SK-N-SH (cell line): ENCODE measurements around the gene TANGO6. TPM values are rescaled to one million over a fixed set of nuclear protein-coding genes. Genes with fewer than 3 reads are reported as not detected.

Source experiments
- CTCF ChIA-PET: fragments of 300-600, 350-600 bp; formaldehyde crosslinking; extraction: SDS; loops from one replicate; lab custom pipeline; 2021; lab: Yijun Ruan, JAX
- POLR2A ChIA-PET: fragments of 350-600 bp; sonication (Branson Sonifier 250); formaldehyde crosslinking; extraction: SDS; loops from one replicate; lab custom pipeline; 2020; ENCODE audit warnings: antibody characterized with exemption, inconsistent platforms; lab: Yijun Ruan, JAX
- DNase-seq: peaks from one replicate; pipeline ENCODE4 v3.0.0; 2012
- H2AFZ ChIP-seq: fragments of 200-600 bp; sonication (generic); 2 replicates; pipeline ENCODE4 v1.8.1; 2016; ENCODE audit warnings: antibody characterized with exemption, mild to moderate bottlenecking, low read depth
- H3F3A ChIP-seq: fragments of 200-600 bp; sonication (generic); replicated peaks from 2 replicates; pipeline ENCODE3; 2016; ENCODE audit warnings: antibody characterized with exemption, mild to moderate bottlenecking; ENCODE audit not compliant: insufficient read depth
- H3K27ac ChIP-seq, 2 experiments: fragments of 200-500 bp in 1 of 2; fragments of 200-600 bp in 1 of 2; sonication (Bioruptor generic) in 1 of 2; sonication (generic), shearing (Covaris generic) in 1 of 2; 2 replicates each; pipeline versions ENCODE4 v1.5.1 to v1.6.1; 2014 to 2016; ENCODE audit warnings: low read depth in 2 of 2, inconsistent platforms in 1 of 2, low read length in 1 of 2, mild to moderate bottlenecking in 1 of 2, mixed read lengths in 1 of 2
- H3K27me3 ChIP-seq: fragments of 200-600 bp; sonication (generic), shearing (Covaris generic); 2 replicates; pipeline ENCODE4 v1.6.1; 2016; ENCODE audit warnings: mixed run types; ENCODE audit not compliant: insufficient read depth
- H3K36me3 ChIP-seq, 2 experiments: fragments of 200-500 bp in 1 of 2; fragments of 200-600 bp in 1 of 2; sonication (Bioruptor generic) in 1 of 2; sonication (generic) in 1 of 2; replicated peaks in 1 of 2; 2 replicates each; pipeline versions ENCODE3 to v1.5.1; 2014 to 2016; ENCODE audit warnings: low read length in 1 of 2, mild to moderate bottlenecking in 1 of 2; ENCODE audit not compliant: insufficient read depth in 2 of 2, control insufficient read depth in 1 of 2
- H3K4me1 ChIP-seq, 2 experiments: fragments of 200-500 bp in 1 of 2; fragments of 200-600 bp in 1 of 2; sonication (Bioruptor generic) in 1 of 2; sonication (generic), shearing (Covaris generic) in 1 of 2; 2 replicates each; pipeline versions ENCODE4 v1.5.1 to v1.6.1; 2014 to 2016; ENCODE audit warnings: low read depth in 1 of 2, low read length in 1 of 2, mixed run types in 1 of 2; ENCODE audit not compliant: insufficient read depth in 2 of 2, control insufficient read depth in 1 of 2
- H3K4me2 ChIP-seq: fragments of 200-600 bp; sonication (generic), shearing (Covaris generic); 2 replicates; pipeline ENCODE4 v1.6.1; 2017; ENCODE audit warnings: mixed run types
- H3K4me3 ChIP-seq, 2 experiments: fragments of 200-500 bp in 1 of 2; fragments of 200-600 bp in 1 of 2; sonication (Bioruptor generic) in 1 of 2; sonication (generic), shearing (Covaris generic) in 1 of 2; 2 replicates each; pipeline versions ENCODE4 v1.5.1 to v1.8.1; 2014 to 2016; ENCODE audit warnings: low read depth in 2 of 2, inconsistent platforms in 1 of 2, low read length in 1 of 2, mild to moderate bottlenecking in 1 of 2, mixed read lengths in 1 of 2, moderate library complexity in 1 of 2
- H3K79me2 ChIP-seq: fragments of 200-600 bp; sonication (generic); 2 replicates; pipeline ENCODE4 v1.8.1; 2017; ENCODE audit warnings: mild to moderate bottlenecking; ENCODE audit not compliant: insufficient read depth
- H3K9ac ChIP-seq: fragments of 200-600 bp; sonication (generic); 2 replicates; pipeline ENCODE4 v1.6.1; 2017; ENCODE audit warnings: mixed run types
- H3K9me2 ChIP-seq: fragments of 200-600 bp; sonication (generic); 2 replicates; pipeline ENCODE4 v1.6.1; 2017; ENCODE audit warnings: mixed run types
- H3K9me3 ChIP-seq: fragments of 200-600 bp; sonication (generic); 2 replicates; pipeline ENCODE4 v1.6.1; 2017; ENCODE audit warnings: mixed run types, mild to moderate bottlenecking, moderate library complexity
- H4K20me1 ChIP-seq: fragments of 200-600 bp; sonication (generic); 2 replicates; pipeline ENCODE4 v1.6.1; 2017; ENCODE audit warnings: mild to moderate bottlenecking, mixed run types; ENCODE audit not compliant: insufficient read depth
- CHD2 ChIP-seq: fragments of 150-350 bp; IDR thresholded peaks from 2 replicates; pipeline ENCODE4 v1.6.1; 2018; ENCODE audit warnings: low read length; ENCODE audit not compliant: partially characterized antibody
- ELF1 ChIP-seq: IDR thresholded peaks from 2 replicates; pipeline ENCODE4 v1.4.0; 2012
- FOSL2 ChIP-seq: IDR thresholded peaks from 2 replicates; pipeline ENCODE4 v1.4.0; 2012; ENCODE audit warnings: low read depth, mild to moderate bottlenecking, moderate library complexity, borderline replicate concordance
- MEF2A ChIP-seq: IDR thresholded peaks from 2 replicates; pipeline ENCODE4 v1.4.0; 2012; ENCODE audit warnings: low read depth, borderline replicate concordance
- MXI1 ChIP-seq: IDR thresholded peaks from 2 replicates; pipeline ENCODE4 v1.6.1; 2012; ENCODE audit warnings: mild to moderate bottlenecking, low read depth, low read length, improper control_type of control experiment
- NRF1 ChIP-seq: IDR thresholded peaks from 2 replicates; pipeline ENCODE4 v1.6.1; 2012; ENCODE audit warnings: low read depth, mild to moderate bottlenecking, low read length
- REST ChIP-seq: IDR thresholded peaks from 2 replicates; pipeline ENCODE4 v1.6.1; 2012; ENCODE audit warnings: mild to moderate bottlenecking, low read depth, low read length, moderate library complexity
- SIN3A ChIP-seq: IDR thresholded peaks from 2 replicates; pipeline ENCODE4 v1.6.1; 2012; ENCODE audit warnings: low read depth, mild to moderate bottlenecking, low read length, moderate library complexity, borderline replicate concordance
- TAF1 ChIP-seq: IDR thresholded peaks from 2 replicates; pipeline ENCODE4 v1.6.1; 2012; ENCODE audit warnings: low read depth, mild to moderate bottlenecking, low read length, moderate library complexity, borderline replicate concordance
- TEAD4 ChIP-seq: IDR thresholded peaks from 2 replicates; pipeline ENCODE4 v1.4.0; 2012; ENCODE audit warnings: mild to moderate bottlenecking, borderline replicate concordance; ENCODE audit not compliant: insufficient read depth
- ZBTB33 ChIP-seq: IDR thresholded peaks from 2 replicates; pipeline ENCODE4 v1.4.0; 2012; ENCODE audit warnings: low read depth, borderline replicate concordance
- WGBS: methylation state at CpG from one replicate; pipeline ENCODE4 v1.1.6; 2017; ENCODE audit warnings: low lambda C conversion rate; 5-methylcytosine and 5-hydroxymethylcytosine counted together
- polyA plus RNA-seq, 3 experiments: library from polyadenylated mRNA; depleted of rRNA; stranded (reverse); fragments of >200 nt; gene quantifications; 2 replicates each; pipeline ENCODE4 v1.2.3, GENCODE V29; 2012

TANGO6 gene
- polyA plus RNA-seq, 1 of the 3 experiments (the other 2 are of a cell fraction) = 5.5 TPM

- TF ChIP-seq REST = 0 out of 2 replicates have a peak, but pooled peaks have one; percentile 27
- no peak for TF ChIP-seq FOSL2
- no peak for TF ChIP-seq ZBTB33
- TF ChIP-seq SIN3A = no peak
- no peak for TF ChIP-seq NRF1
Observed at GRCh38 chr16:68843482-68844210, at the start of gene TANGO6 (continued).

GRCh38 chr16:68798398-68798797, 44.9 kb upstream of the TANGO6 start:
- Histone ChIP-seq H3K4me3 (no peak overlapping the region), H2AFZ (no peak overlapping the region), H4K20me1 (no peaks in the 10 kb centered on the region), H3K9ac (no peak overlapping the region), H3K27me3 (no peaks in the 10 kb centered on the region; the same call in 1 of the 2 replicates), H3K9me3 (no peaks in the 10 kb centered on the region), H3K9me2 (no peaks in the 10 kb centered on the region), H3K36me3 (no peaks in the 10 kb centered on the region), H3K4me1 (no peaks in the 10 kb centered on the region)
- WGBS = 53% methylated on average over 2 of the region's 2 CpGs
- POLR2A ChIA-PET = no interaction called here
- CTCF ChIA-PET = interaction anchor here (2.6 to 6.2 kb wide), 2 partner anchors 208 to 270 kb away, joined by 12 to 52 read pairs; no protein-coding TSS in a partner anchor
- no peak for DNase-seq
- TF ChIP-seq TAF1 = no peak
- TF ChIP-seq MXI1 = no peak
- no peak for TF ChIP-seq MEF2A
- no peak for TF ChIP-seq CHD2
- TF ChIP-seq ELF1 = no peak
- no peak for TF ChIP-seq TEAD4
- TF ChIP-seq, all 33 proteins: peak for 0
- Histone ChIP-seq H3K79me2 (no peaks in the 10 kb centered on the region), H3K4me2 (no peak overlapping the region), H3F3A (no peaks in the 10 kb centered on the region), H3K27ac (no peak overlapping the region)
